Measurements from ENCODE around the gene SLC27A1. TPM values are rescaled to one million over a fixed set of nuclear protein-coding genes. Genes with fewer than 3 reads are reported as not detected.
"Not testable (repeated sequence)": the region's sequence is repeated elsewhere in the genome, so short reads cannot be mapped to it uniquely, and the experiment has no call there.

The SLC27A1 gene
- total RNA-seq, 1 experiment from 2014 or later: 8.6 TPM

DNA sequence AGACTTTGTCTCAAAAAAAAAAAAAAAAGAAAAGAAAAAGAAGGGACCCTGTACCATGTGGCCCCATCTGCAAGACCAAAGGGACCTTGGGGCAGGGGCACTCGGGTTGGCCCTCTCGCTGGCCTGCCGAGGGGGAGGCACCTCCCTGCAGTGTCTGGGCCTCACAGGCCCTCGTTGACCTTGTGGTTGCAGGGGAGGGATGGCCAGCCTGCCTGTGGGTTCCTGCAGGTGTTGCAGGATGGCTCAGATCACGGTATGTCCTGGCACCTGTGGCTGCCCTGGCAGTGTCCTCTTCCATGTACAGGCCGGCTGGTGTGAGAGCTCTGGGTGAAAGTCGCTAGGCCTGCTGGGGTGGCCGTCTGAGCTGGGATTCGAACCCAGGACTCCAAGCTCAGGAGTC, 36.4 kb downstream of the SLC27A1 start:
- no peak for TF ChIP-seq OVOL2 (CRISPR knock-in tag; IDR thresholded peaks at IDR 0.05; ENCODE audit: borderline replicate concordance)
- TF ChIP-seq GABPB1 (CRISPR knock-in tag; IDR thresholded peaks at IDR 0.05): 0 out of 2 replicates have a peak, but pooled peaks have one; percentile 28
- ChIA-PET CTCF (interaction anchor here (0.7 to 3.4 kb wide), 3 partner anchors 10 to 99 kb away, joined by 3 to 31 read pairs (median 3); no protein-coding TSS in a partner anchor), POLR2A (no interaction called here)
- no peaks in the 10 kb centered on the region for H3K9me3 Mint-ChIP-seq
- ATAC-seq (no peak), DNase-seq (ENCODE audit: low spot score) (no peak)
- H3K27ac Mint-ChIP-seq: no peak overlapping the region
- peaks cover 7% of the 10 kb centered on the region for H3K4me1 Mint-ChIP-seq
- H3K4me3 Mint-ChIP-seq: no peak overlapping the region
- no peaks in the 10 kb centered on the region for H3K27me3 Mint-ChIP-seq (ENCODE audit: low read depth)
- H3K36me3 Mint-ChIP-seq: no peaks in the 10 kb centered on the region

GRCh38 chr19:17508558-17508933, 38.2 kb downstream of the SLC27A1 start:
- CTCF ChIA-PET: interaction anchor here (7.3 kb wide), 1 partner anchor 12 kb away, joined by 84 read pairs; no protein-coding TSS in a partner anchor
- ATAC-seq; H3K27me3 Mint-ChIP-seq (ENCODE audit: low read depth); H3K4me3 Mint-ChIP-seq; POLR2A ChIA-PET; H3K9me3 Mint-ChIP-seq; DNase-seq (ENCODE audit: low spot score); H3K36me3 Mint-ChIP-seq; H3K27ac Mint-ChIP-seq: not testable (repeated sequence)
- peaks cover 16% of the 10 kb centered on the region for H3K4me1 Mint-ChIP-seq

DNA sequence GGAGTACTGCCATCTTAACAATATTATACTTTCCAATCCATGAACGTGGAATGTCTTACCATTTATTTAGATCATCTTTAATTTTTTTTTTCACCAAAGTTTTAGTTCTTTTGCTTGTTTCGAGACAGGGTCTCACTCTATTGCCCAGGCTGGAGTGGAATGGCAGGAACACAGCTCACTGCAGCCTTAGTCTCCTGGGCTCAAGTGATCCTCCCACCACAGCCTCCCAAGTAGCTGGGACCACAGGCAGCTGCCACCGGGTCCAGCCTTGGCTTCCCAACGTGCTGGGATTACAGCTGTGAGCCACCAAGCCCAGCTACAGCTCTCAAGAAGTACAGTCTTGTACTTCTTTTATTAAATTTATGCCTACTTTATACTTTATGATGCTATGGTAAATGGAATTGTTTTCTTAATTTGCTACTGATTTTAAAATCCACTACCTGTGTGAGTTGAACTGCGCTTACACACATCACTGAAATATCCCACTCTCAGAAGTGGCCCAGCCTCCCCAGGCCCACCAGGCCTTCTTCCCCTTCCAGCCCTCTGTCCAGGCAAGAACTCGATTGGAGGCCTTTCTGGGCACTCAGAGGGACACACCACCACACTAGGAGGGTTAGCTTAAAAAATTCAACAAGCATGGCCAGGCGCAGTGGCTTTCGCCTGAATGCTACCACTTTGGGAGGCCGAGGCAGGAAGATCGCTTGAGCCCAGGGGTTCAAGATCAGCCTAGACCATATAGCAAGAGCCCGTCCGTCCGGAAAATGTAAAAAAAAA, 40.1 kb downstream of the SLC27A1 start:
- Mint-ChIP-seq H3K27me3 (ENCODE audit: low read depth) (no peaks in the 10 kb centered on the region), H3K9me3 (no peaks in the 10 kb centered on the region), H3K4me1 (peaks cover 16% of the 10 kb centered on the region), H3K27ac (peak overlapping the region; percentile 100), H3K36me3 (no peaks in the 10 kb centered on the region), H3K4me3 (peak overlapping the region; percentile 98)
- ATAC-seq (no peak), DNase-seq (ENCODE audit: low spot score) (no peak)
- CTCF ChIA-PET: interaction anchor here (0.5 to 7.3 kb wide), 17 partner anchors 10 to 125 kb away, joined by 3 to 84 read pairs (median 4); no protein-coding TSS in a partner anchor
- POLR2A ChIA-PET: interaction anchor here (0.6 to 1.5 kb wide), 6 partner anchors 14 to 171 kb away, joined by 3 to 5 read pairs (median 4); no protein-coding TSS in a partner anchor
- TF ChIP-seq ZNF121 (CRISPR knock-in tag; IDR thresholded peaks at IDR 0.05) (peak; percentile 61; the same call in 1 of the 2 replicates), AFF4 (CRISPR knock-in tag; IDR thresholded peaks at IDR 0.05; ENCODE audit: borderline replicate concordance) (no peak)

DNA sequence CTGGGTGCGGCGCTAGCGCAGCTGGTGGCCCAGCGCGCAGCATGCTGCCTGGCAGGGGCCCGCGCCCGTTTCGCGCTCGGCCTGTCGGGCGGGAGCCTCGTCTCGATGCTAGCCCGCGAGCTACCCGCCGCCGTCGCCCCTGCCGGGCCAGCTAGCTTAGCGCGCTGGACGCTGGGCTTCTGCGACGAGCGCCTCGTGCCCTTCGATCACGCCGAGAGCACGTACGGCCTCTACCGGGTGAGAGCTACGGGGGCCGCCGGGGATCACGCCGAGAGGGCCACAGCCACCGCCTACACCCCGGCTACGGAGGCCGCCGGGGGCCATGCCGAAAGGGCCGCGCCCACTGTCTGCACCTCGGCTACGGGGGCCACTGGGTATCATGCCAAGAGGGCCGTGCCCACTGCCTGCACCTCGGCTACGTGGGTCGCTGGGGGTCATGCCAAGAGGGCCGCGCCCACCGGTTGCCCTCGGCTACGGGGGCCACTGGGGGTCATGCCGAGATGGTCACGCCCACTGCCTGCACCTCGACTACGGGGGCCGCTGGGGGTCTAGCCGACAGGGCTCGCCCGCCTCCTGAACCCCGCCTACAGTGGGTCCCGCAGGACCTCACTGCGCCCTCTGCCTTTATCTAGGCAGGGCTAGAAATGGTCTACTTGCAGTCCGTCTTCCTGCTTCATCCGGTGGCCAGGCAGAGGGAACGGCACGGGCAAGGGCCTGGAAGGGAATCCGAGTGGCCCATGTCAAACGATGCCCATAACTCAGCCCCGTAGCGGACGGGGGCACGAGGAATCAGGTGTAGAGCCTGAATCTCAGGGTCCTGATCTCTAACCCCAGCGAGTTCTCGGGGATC, 41.6 kb downstream of the SLC27A1 start:
- no peaks in the 10 kb centered on the region for H3K27me3 Mint-ChIP-seq (ENCODE audit: low read depth)
- ATAC-seq (peak; percentile 73), DNase-seq (ENCODE audit: low spot score) (peak; percentile 87)
- ChIA-PET CTCF (interaction anchor here (0.5 to 7.3 kb wide), 23 partner anchors 9 to 319 kb away, joined by 3 to 84 read pairs (median 4); no protein-coding TSS in a partner anchor), POLR2A (interaction anchor here (0.9 to 1.4 kb wide), 5 partner anchors 27 to 120 kb away, joined by 3 to 5 read pairs (median 3); no protein-coding TSS in a partner anchor)
- H3K27ac Mint-ChIP-seq: peak overlapping the region; percentile 95
- peak overlapping the region; percentile 98 for H3K4me3 Mint-ChIP-seq
- H3K36me3 Mint-ChIP-seq: peaks cover 6% of the 10 kb centered on the region
- peaks cover 16% of the 10 kb centered on the region for H3K4me1 Mint-ChIP-seq
- H3K9me3 Mint-ChIP-seq: no peaks in the 10 kb centered on the region
- TF ChIP-seq IRF1 (CRISPR knock-in tag; IDR thresholded peaks at IDR 0.05): peak; percentile 85
- TF ChIP-seq OVOL2 (CRISPR knock-in tag; IDR thresholded peaks at IDR 0.05; ENCODE audit: borderline replicate concordance): no peak
- TF ChIP-seq ZNF138 (CRISPR knock-in tag; conservative IDR thresholded peaks at IDR 0.05): peak; percentile 94
- peak; percentile 37; the same call in 1 of the 2 replicates for TF ChIP-seq CREB1 (CRISPR knock-in tag; IDR thresholded peaks at IDR 0.05)
- peak; percentile 93 for TF ChIP-seq FOXP4 (CRISPR knock-in tag; IDR thresholded peaks at IDR 0.05)
- TF ChIP-seq TCF7 (CRISPR knock-in tag; IDR thresholded peaks at IDR 0.05; ENCODE audit: low read depth): peak; percentile 92
- peak; percentile 91; the same call in 1 of the 2 replicates for TF ChIP-seq FOXP1 (CRISPR knock-in tag; IDR thresholded peaks at IDR 0.05; ENCODE audit: borderline replicate concordance)
- TF ChIP-seq CBFB (CRISPR knock-in tag; IDR thresholded peaks at IDR 0.05; ENCODE audit: low read depth): peak; percentile 89; the same call in 1 of the 2 replicates
- TF ChIP-seq NR1H2 (CRISPR knock-in tag; IDR thresholded peaks at IDR 0.05): no peak
- 0 out of 2 replicates have a peak, but pooled peaks have one; percentile 39 for TF ChIP-seq PRDM15 (CRISPR knock-in tag; IDR thresholded peaks at IDR 0.05)
- TF ChIP-seq GTF2I (CRISPR knock-in tag; conservative IDR thresholded peaks at IDR 0.05): no peak

Data from WTC11 (cell line).